GM18507 (cell line): ENCODE data around the gene RNF212.
"Not testable (repeated sequence)": the region's sequence is repeated elsewhere in the genome, so short reads cannot be mapped to it uniquely, and the experiment has no call there.

Source experiments
- DNase-seq: peaks from one replicate; pipeline ENCODE4 v3.0.0; 2011; ENCODE audit warnings: low read depth; ENCODE audit not compliant: insufficient read length; ENCODE audit errors: extremely low spot score
- FAIRE-seq: peaks from 2 replicates; lab custom pipeline; 2011; peaks lifted over from hg19 to GRCh38; lab: Jason Lieb, UNC

Gene RNF212

GRCh38 chr4:1113311-1114009 lies at the start of gene RNF212:
Gene RNF212, minus strand, starts transcription at chr4:1113564. Its CDS starts 100 bp downstream, at chr4:1113464.
- DNase-seq (no peak), FAIRE-seq (no peak)

- FAIRE-seq (no peak), DNase-seq (no peak)
These were observed 47.0 kb upstream of the RNF212 start for GRCh38 chr4:1160351-1160750.

- no peak for FAIRE-seq
- DNase-seq = no peak
These were observed 42.7 kb upstream of the RNF212 start for GRCh38 chr4:1156069-1156468.

GRCh38 chr4:1155314-1155713 lies 42.0 kb upstream of the RNF212 start:
- FAIRE-seq = no peak

GRCh38 chr4:1154523-1155182 lies 41.3 kb upstream of the RNF212 start:
- FAIRE-seq (no peak), DNase-seq (no peak)

More at GRCh38 chr4:1155314-1155713, 42.0 kb upstream of the RNF212 start:
- DNase-seq = no peak

- FAIRE-seq = no peak
- no peak for DNase-seq
These were observed 40.8 kb upstream of the RNF212 start for GRCh38 chr4:1154126-1154522.

- FAIRE-seq = no peak
- DNase-seq = no peak
These were observed 40.3 kb upstream of the RNF212 start for GRCh38 chr4:1153567-1154090.

- no peak for DNase-seq
- no peak for FAIRE-seq
These were observed 38.9 kb upstream of the RNF212 start for GRCh38 chr4:1152290-1152689.

GRCh38 chr4:1151541-1151940 lies 38.2 kb upstream of the RNF212 start:
- FAIRE-seq = no peak
- no peak for DNase-seq

GRCh38 chr4:1150875-1151274 lies 37.5 kb upstream of the RNF212 start:
- FAIRE-seq (no peak), DNase-seq (no peak)

- FAIRE-seq = no peak
- no peak for DNase-seq
These were observed 26.5 kb upstream of the RNF212 start for GRCh38 chr4:1139860-1140259.

- FAIRE-seq (peak; percentile 65), DNase-seq (no peak)
These were observed 24.5 kb upstream of the RNF212 start for GRCh38 chr4:1137850-1138249.

GRCh38 chr4:1137063-1137776 lies 23.9 kb upstream of the RNF212 start:
- FAIRE-seq = peak; percentile 56
- no peak for DNase-seq

- DNase-seq (no peak), FAIRE-seq (no peak)
These were observed 22.7 kb upstream of the RNF212 start for GRCh38 chr4:1136048-1136447.

- FAIRE-seq (no peak), DNase-seq (no peak)
These were observed 19.7 kb upstream of the RNF212 start for GRCh38 chr4:1133033-1133432.

- DNase-seq = peak; percentile 67
- peak; percentile 93 for FAIRE-seq
These were observed 17.2 kb upstream of the RNF212 start for GRCh38 chr4:1130316-1131186.

- DNase-seq = no peak
- FAIRE-seq = no peak
These were observed 13.1 kb upstream of the RNF212 start for GRCh38 chr4:1126506-1126905.

- FAIRE-seq, DNase-seq: not testable (repeated sequence)
These were observed 12.1 kb upstream of the RNF212 start for GRCh38 chr4:1125466-1125865.

GRCh38 chr4:1124818-1125217 lies 11.5 kb upstream of the RNF212 start:
- FAIRE-seq (no peak), DNase-seq (no peak)
